Loucy (cell line): ENCODE results near the gene CASQ2.

Source experiments
- H2AFZ ChIP-seq: fragments of 200-600 bp; sonication (generic); 2 replicates; pipeline ENCODE4 v1.6.0; 2016; ENCODE audit warnings: antibody characterized with exemption, mild to moderate bottlenecking, low read length, moderate library complexity
- H3F3A ChIP-seq: fragments of 200-600 bp; 2 replicates; pipeline ENCODE4 v1.6.0; 2016; ENCODE audit warnings: antibody characterized with exemption, low read depth, mild to moderate bottlenecking
- H3K27me3 ChIP-seq: fragments of 200-600 bp; sonication (generic); 2 replicates; pipeline ENCODE4 v1.6.1; 2014; ENCODE audit warnings: low read length, mild to moderate bottlenecking; ENCODE audit not compliant: insufficient read depth, poor library complexity, severe bottlenecking
- H3K36me3 ChIP-seq: fragments of 200-600 bp; sonication (generic); 2 replicates; pipeline ENCODE4 v1.6.1; 2016; ENCODE audit warnings: low read length; ENCODE audit not compliant: insufficient read depth
- H3K4me1 ChIP-seq: fragments of 200-600 bp; sonication (generic); 2 replicates; pipeline ENCODE4 v1.5.1; 2014; ENCODE audit warnings: low read length, mild to moderate bottlenecking; ENCODE audit not compliant: insufficient read depth, poor library complexity, severe bottlenecking
- H3K4me2 ChIP-seq: fragments of 200-600 bp; sonication (generic); 2 replicates; pipeline ENCODE4 v1.6.0; 2014; ENCODE audit warnings: antibody characterized with exemption, low read length, low read depth, mild to moderate bottlenecking; ENCODE audit not compliant: poor library complexity, severe bottlenecking
- H3K4me3 ChIP-seq: fragments of 200-600 bp; sonication (generic); 2 replicates; pipeline ENCODE4 v1.5.1; 2014; ENCODE audit warnings: low read length, mild to moderate bottlenecking, mixed read lengths; ENCODE audit not compliant: poor library complexity, severe bottlenecking
- H3K79me2 ChIP-seq: fragments of 200-600 bp; sonication (generic); 2 replicates; pipeline ENCODE4 v1.6.1; 2014; ENCODE audit warnings: low read length; ENCODE audit not compliant: insufficient read depth
- H3K9ac ChIP-seq: fragments of 200-600 bp; sonication (generic); 2 replicates; pipeline ENCODE4 v1.6.0; 2014; ENCODE audit warnings: mild to moderate bottlenecking, low read depth, low read length, moderate library complexity; ENCODE audit not compliant: poor library complexity, severe bottlenecking
- H3K9me2 ChIP-seq: fragments of 200-600 bp; sonication (generic); replicated peaks from 2 replicates; pipeline ENCODE4 v1.6.1; 2016; ENCODE audit warnings: low read depth, low read length, mixed read lengths
- H3K9me3 ChIP-seq: fragments of 200-600 bp; sonication (generic); 2 replicates; pipeline ENCODE4 v1.6.1; 2014; ENCODE audit warnings: mild to moderate bottlenecking, antibody characterized with exemption, low read length, low read depth; ENCODE audit not compliant: insufficient read depth
- H4K20me1 ChIP-seq: fragments of 200-600 bp; sonication (generic); 2 replicates; pipeline ENCODE4 v1.6.0; 2014; ENCODE audit warnings: antibody characterized with exemption, low read length, mild to moderate bottlenecking; ENCODE audit not compliant: insufficient read depth, poor library complexity, severe bottlenecking
- CTCF ChIP-seq: fragments of 200-600 bp; sonication (generic); conservative IDR thresholded peaks from 2 replicates; pipeline ENCODE4 v1.5.1; 2014; ENCODE audit warnings: mild to moderate bottlenecking, antibody characterized with exemption, low read length
- EZH2phosphoT487 ChIP-seq: fragments of 200-600 bp; IDR thresholded peaks from 2 replicates; pipeline ENCODE4 v1.6.1; 2018; ENCODE audit warnings: antibody characterized with exemption, mild to moderate bottlenecking, moderate library complexity, borderline replicate concordance

CASQ2 gene

GRCh38 chr1:115761601-115762302, 6.8 kb downstream of the CASQ2 start:
- Histone ChIP-seq H3K4me2 (no peak overlapping the region), H3K27me3 (no peaks in the 10 kb centered on the region), H2AFZ (no peak overlapping the region), H3F3A (no peaks in the 10 kb centered on the region), H3K79me2 (no peaks in the 10 kb centered on the region), H3K4me3 (no peak overlapping the region), H3K9me2 (no peaks in the 10 kb centered on the region), H3K9ac (no peak overlapping the region), H3K36me3 (no peaks in the 10 kb centered on the region), H3K9me3 (no peaks in the 10 kb centered on the region), H3K4me1 (no peaks in the 10 kb centered on the region), H4K20me1 (no peaks in the 10 kb centered on the region)
- TF ChIP-seq EZH2phosphoT487 (no peak), CTCF (no peak)

GRCh38 chr1:115757856-115758255, 10.7 kb downstream of the CASQ2 start:
- H3K36me3 ChIP-seq = no peaks in the 10 kb centered on the region

GRCh38 chr1:115757326-115757725, 11.2 kb downstream of the CASQ2 start:
- no peaks in the 10 kb centered on the region for H3F3A ChIP-seq
- H3K79me2 ChIP-seq = no peaks in the 10 kb centered on the region
- no peaks in the 10 kb centered on the region for H3K9me3 ChIP-seq
- no peaks in the 10 kb centered on the region for H3K9me2 ChIP-seq
- no peak overlapping the region for H3K4me3 ChIP-seq
- H3K27me3 ChIP-seq = no peaks in the 10 kb centered on the region
- no peaks in the 10 kb centered on the region for H3K36me3 ChIP-seq
- no peak overlapping the region for H3K9ac ChIP-seq
- H3K4me1 ChIP-seq = no peaks in the 10 kb centered on the region
- H2AFZ ChIP-seq = no peak overlapping the region
- TF ChIP-seq EZH2phosphoT487 = no peak
- no peak for TF ChIP-seq CTCF
- no peaks in the 10 kb centered on the region for H4K20me1 ChIP-seq
- H3K4me2 ChIP-seq = no peak overlapping the region

More at GRCh38 chr1:115757856-115758255, 10.7 kb downstream of the CASQ2 start:
- no peaks in the 10 kb centered on the region for H3K27me3 ChIP-seq
- no peaks in the 10 kb centered on the region for H3K4me1 ChIP-seq
- no peaks in the 10 kb centered on the region for H3K79me2 ChIP-seq
- no peak overlapping the region for H3K9ac ChIP-seq
- H3K4me3 ChIP-seq = no peak overlapping the region
- H3F3A ChIP-seq = no peaks in the 10 kb centered on the region
- H3K9me2 ChIP-seq = no peaks in the 10 kb centered on the region
- no peaks in the 10 kb centered on the region for H4K20me1 ChIP-seq
- no peaks in the 10 kb centered on the region for H3K9me3 ChIP-seq
- no peak for TF ChIP-seq CTCF
- no peak for TF ChIP-seq EZH2phosphoT487
- H3K4me2 ChIP-seq = no peak overlapping the region
- H2AFZ ChIP-seq = no peak overlapping the region
